CD14-positive monocyte (primary cell): ENCODE results near the gene DOK6. TPM values are rescaled to one million over a fixed set of nuclear protein-coding genes. Genes with fewer than 3 reads are reported as not detected.

Experiments used
- DNase-seq, 3 donors: peaks; one replicate each; pipeline ENCODE4 v3.0.0-alpha.2; 2011 to 2022
- H2AFZ ChIP-seq: 2 replicates; pipeline ENCODE4 v1.6.0; 2012; ENCODE audit warnings: mild to moderate bottlenecking, low read depth, low read length, inconsistent platforms; ENCODE audit not compliant: insufficient read depth, poor library complexity, severe bottlenecking
- H3K27ac ChIP-seq, 2 donors: 1 replicate in 1 of 2; 2 replicates in 1 of 2; pipeline ENCODE4 v1.5.1; 2012 to 2013; ENCODE audit warnings: low read length in 2 of 2, control low read depth in 1 of 2, inconsistent platforms in 1 of 2, low read depth in 1 of 2, mild to moderate bottlenecking in 1 of 2
- H3K27me3 ChIP-seq, 2 donors: one replicate each; pipeline versions ENCODE4 v1.6.0 to v1.6.1; 2011 to 2013; ENCODE audit warnings: low read length in 2 of 2; ENCODE audit not compliant: control insufficient read depth in 2 of 2, insufficient read depth in 2 of 2
- H3K36me3 ChIP-seq, 2 donors: replicated peaks in 1 of 2; 1 replicate in 1 of 2; 2 replicates in 1 of 2; pipeline versions ENCODE4 v1.5.1 to v1.6.1; 2012 to 2013; ENCODE audit warnings: low read length in 2 of 2, control low read depth in 1 of 2, inconsistent platforms in 1 of 2, mild to moderate bottlenecking in 1 of 2; ENCODE audit not compliant: insufficient read depth in 2 of 2, control insufficient read depth in 1 of 2
- H3K4me1 ChIP-seq, 2 donors: 1 replicate in 1 of 2; 2 replicates in 1 of 2; pipeline versions ENCODE4 v1.5.1 to v1.6.1; 2012 to 2013; ENCODE audit warnings: low read length in 2 of 2, control low read depth in 1 of 2, inconsistent platforms in 1 of 2, mild to moderate bottlenecking in 1 of 2, moderate library complexity in 1 of 2; ENCODE audit not compliant: insufficient read depth in 2 of 2, control insufficient read depth in 1 of 2
- H3K4me2 ChIP-seq: replicated peaks from 2 replicates; pipeline ENCODE3; 2012; ENCODE audit warnings: low read length, moderate library complexity, mild to moderate bottlenecking; ENCODE audit not compliant: poor library complexity, severe bottlenecking; ENCODE audit errors: extremely low read depth
- H3K4me3 ChIP-seq, 3 experiments: fragments of 200-600 bp in 1 of 3; sonication (generic) in 1 of 3; replicated peaks in 1 of 3; 1 replicate in 2 of 3; 2 replicates in 1 of 3; pipeline ENCODE4 v1.5.1; 2011 to 2013; ENCODE audit warnings: low read length in 3 of 3, mild to moderate bottlenecking in 3 of 3, control low read depth in 2 of 3, low read depth in 2 of 3, inconsistent platforms in 1 of 3, moderate library complexity in 1 of 3
- H3K79me2 ChIP-seq: 2 replicates; pipeline ENCODE4 v1.6.0; 2012; ENCODE audit warnings: mild to moderate bottlenecking, control low read depth, inconsistent platforms, low read length, moderate library complexity; ENCODE audit not compliant: insufficient read depth
- H3K9ac ChIP-seq: 2 replicates; pipeline ENCODE4 v1.6.0; 2017; ENCODE audit warnings: low read length, mild to moderate bottlenecking; ENCODE audit not compliant: insufficient read depth, poor library complexity, severe bottlenecking
- H3K9me3 ChIP-seq, 2 donors: replicated peaks in 1 of 2; 1 replicate in 1 of 2; 2 replicates in 1 of 2; pipeline versions ENCODE4 v1.5.1 to v1.6.1; 2012 to 2013; ENCODE audit warnings: low read length in 2 of 2, control low read depth in 1 of 2; ENCODE audit not compliant: control insufficient read depth in 1 of 2, insufficient read depth in 1 of 2
- H4K20me1 ChIP-seq: 2 replicates; pipeline ENCODE4 v1.6.0; 2012; ENCODE audit warnings: mild to moderate bottlenecking, low read length, control low read depth, moderate library complexity; ENCODE audit not compliant: insufficient read depth
- H3K27ac Mint-ChIP-seq, 7 donors: one replicate each; pipeline ENCODE4 v1.8.0; 2020; ENCODE audit warnings: mild to moderate bottlenecking in 7 of 7, mixed read lengths in 7 of 7, moderate library complexity in 6 of 7, inconsistent platforms in 2 of 7
- H3K27me3 Mint-ChIP-seq, 3 donors: one replicate each; pipeline ENCODE4 v1.8.0; 2021 to 2022; ENCODE audit warnings: low read depth in 3 of 3, mild to moderate bottlenecking in 3 of 3, mixed read lengths in 3 of 3, moderate library complexity in 3 of 3, inconsistent platforms in 1 of 3
- H3K36me3 Mint-ChIP-seq, 2 donors: one replicate each; pipeline ENCODE4 v1.8.0; 2020; ENCODE audit warnings: mixed read lengths in 2 of 2, inconsistent platforms in 1 of 2, mild to moderate bottlenecking in 1 of 2
- H3K4me1 Mint-ChIP-seq: one replicate; pipeline ENCODE4 v1.8.0; 2020; ENCODE audit warnings: mild to moderate bottlenecking, mixed read lengths
- H3K4me3 Mint-ChIP-seq, 2 donors: one replicate each; pipeline ENCODE4 v1.8.0; 2020; ENCODE audit warnings: mild to moderate bottlenecking in 2 of 2, mixed read lengths in 2 of 2, moderate library complexity in 1 of 2
- H3K9me3 Mint-ChIP-seq, 7 donors: one replicate each; pipeline ENCODE4 v1.8.0; 2020 to 2022; ENCODE audit warnings: mixed read lengths in 7 of 7, mild to moderate bottlenecking in 6 of 7, moderate library complexity in 6 of 7, inconsistent platforms in 2 of 7
- WGBS: methylation state at CpG from one replicate; pipeline ENCODE4 v1.1.5; 2013; ENCODE audit warnings: missing lambda C conversion rate; ENCODE audit not compliant: insufficient coverage; 5-methylcytosine and 5-hydroxymethylcytosine counted together
- intact Hi-C, 2 donors: fragments of 100-400 bp; cut with micrococcal nuclease; formaldehyde crosslinking; loops; one replicate each; pipeline versions ENCODE4 v1.15.0 to v1.15.1; 2023
- polyA plus RNA-seq, 3 donors: library from polyadenylated mRNA; depleted of rRNA in 1 of 3; unstranded in 2 of 3; stranded (reverse) in 1 of 3; fragments of 300-500 nt in 2 of 3; fragments of >200 nt in 1 of 3; fragmentation: Illumina TruSeq in 2 of 3; gene quantifications; 1 replicate in 2 of 3; 2 replicates in 1 of 3; pipeline ENCODE4 v1.2.3, GENCODE V29; 2012 to 2021
- TF ChIP-seq, protein P1 (sequence below): fragments of 200-600 bp; IDR thresholded peaks from one replicate; pipeline ENCODE4 v1.8.0; 2022; ENCODE audit warnings: antibody characterized with exemption, mild to moderate bottlenecking

DOK6 gene
- polyA plus RNA-seq, 3 donors = not detected

DNA sequence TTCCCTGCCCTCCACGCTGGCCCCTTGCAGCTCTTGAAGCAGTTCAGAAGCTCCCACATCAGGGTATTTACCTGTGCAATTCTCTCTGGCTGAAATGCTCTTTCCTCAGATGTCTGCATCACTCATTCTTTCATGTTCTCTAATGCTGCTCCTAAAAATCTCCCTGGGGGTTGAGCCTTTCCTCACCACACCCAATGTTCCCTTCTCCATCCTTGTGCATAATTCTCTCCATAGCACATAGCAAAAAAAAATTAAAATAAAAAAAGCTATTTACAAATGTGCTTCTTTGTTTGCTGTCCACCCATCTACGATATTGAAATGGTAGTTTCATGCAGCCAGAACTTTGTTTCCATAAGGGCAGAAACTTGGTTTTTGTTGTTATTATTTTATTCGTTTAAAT is 155.5 kb downstream of the DOK6 start:
- no peaks in the 10 kb centered on the region for H4K20me1 ChIP-seq
- no peak overlapping the region for H3K4me2 ChIP-seq
- H3K9ac ChIP-seq = no peak overlapping the region
- Mint-ChIP-seq H3K27ac (no peak overlapping the region), H3K4me1 (no peaks in the 10 kb centered on the region), H3K4me3 (no peak overlapping the region), H3K27me3 (no peaks in the 10 kb centered on the region), H3K9me3 (peaks cover 0 to 4% (median 2%) of the 10 kb centered on the region in 7 donors), H3K36me3 (no peaks in the 10 kb centered on the region)
- H3K79me2 ChIP-seq = no peaks in the 10 kb centered on the region
- no peaks in the 10 kb centered on the region for H3K36me3 ChIP-seq
- DNase-seq = no peak
- H2AFZ ChIP-seq = no peak overlapping the region
- H3K27ac ChIP-seq = no peak overlapping the region
- H3K27me3 ChIP-seq = no peaks in the 10 kb centered on the region
- no peaks in the 10 kb centered on the region for H3K9me3 ChIP-seq
- no peak overlapping the region for H3K4me3 ChIP-seq
- intact Hi-C loops = no loop called here
- TF ChIP-seq, protein P1, sequence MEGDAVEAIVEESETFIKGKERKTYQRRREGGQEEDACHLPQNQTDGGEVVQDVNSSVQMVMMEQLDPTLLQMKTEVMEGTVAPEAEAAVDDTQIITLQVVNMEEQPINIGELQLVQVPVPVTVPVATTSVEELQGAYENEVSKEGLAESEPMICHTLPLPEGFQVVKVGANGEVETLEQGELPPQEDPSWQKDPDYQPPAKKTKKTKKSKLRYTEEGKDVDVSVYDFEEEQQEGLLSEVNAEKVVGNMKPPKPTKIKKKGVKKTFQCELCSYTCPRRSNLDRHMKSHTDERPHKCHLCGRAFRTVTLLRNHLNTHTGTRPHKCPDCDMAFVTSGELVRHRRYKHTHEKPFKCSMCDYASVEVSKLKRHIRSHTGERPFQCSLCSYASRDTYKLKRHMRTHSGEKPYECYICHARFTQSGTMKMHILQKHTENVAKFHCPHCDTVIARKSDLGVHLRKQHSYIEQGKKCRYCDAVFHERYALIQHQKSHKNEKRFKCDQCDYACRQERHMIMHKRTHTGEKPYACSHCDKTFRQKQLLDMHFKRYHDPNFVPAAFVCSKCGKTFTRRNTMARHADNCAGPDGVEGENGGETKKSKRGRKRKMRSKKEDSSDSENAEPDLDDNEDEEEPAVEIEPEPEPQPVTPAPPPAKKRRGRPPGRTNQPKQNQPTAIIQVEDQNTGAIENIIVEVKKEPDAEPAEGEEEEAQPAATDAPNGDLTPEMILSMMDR = no peak
- H3K4me1 ChIP-seq = no peaks in the 10 kb centered on the region
- 70% methylated on average over 1 of the region's 3 CpGs for WGBS

DNA sequence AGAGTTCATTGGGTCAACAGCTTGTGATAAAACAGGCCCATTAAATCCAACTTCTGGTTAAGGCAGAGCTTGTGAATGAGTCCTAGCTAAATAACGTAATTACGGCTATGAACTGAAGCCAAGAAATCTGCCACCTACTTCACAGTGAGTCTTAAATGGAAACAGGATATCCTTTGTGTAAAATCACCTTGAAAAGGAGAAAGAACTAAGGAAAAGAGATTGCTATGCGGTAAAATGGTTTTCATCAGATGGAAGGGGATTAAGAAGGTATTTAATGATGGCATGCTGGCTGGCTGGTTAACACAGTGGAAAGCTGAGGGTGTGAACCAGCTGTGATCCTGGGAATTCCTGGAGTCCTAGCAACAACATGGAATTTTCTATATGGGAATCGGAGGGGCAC is 156.6 kb downstream of the DOK6 start:
- H2AFZ ChIP-seq = no peak overlapping the region
- H3K27ac ChIP-seq = no peak overlapping the region
- peaks cover 0 to 8% (median 2%) of the 10 kb centered on the region in 7 donors for H3K9me3 Mint-ChIP-seq
- TF ChIP-seq, protein P1 = no peak
- H3K36me3 ChIP-seq = no peaks in the 10 kb centered on the region
- H3K4me1 ChIP-seq = no peaks in the 10 kb centered on the region
- DNase-seq = no peak
- H3K4me1 Mint-ChIP-seq = no peaks in the 10 kb centered on the region
- no peak overlapping the region for H3K4me3 Mint-ChIP-seq
- H3K27ac Mint-ChIP-seq = no peak overlapping the region
- H3K9ac ChIP-seq = no peak overlapping the region
- H3K9me3 ChIP-seq = no peaks in the 10 kb centered on the region
- H3K27me3 ChIP-seq = no peaks in the 10 kb centered on the region
- H3K36me3 Mint-ChIP-seq = no peaks in the 10 kb centered on the region
- intact Hi-C loops = no loop called here
- H3K27me3 Mint-ChIP-seq = no peaks in the 10 kb centered on the region
- no peak overlapping the region for H3K4me3 ChIP-seq
- 82% methylated on average over 1 of the region's 4 CpGs for WGBS
- H3K4me2 ChIP-seq = no peak overlapping the region
- no peaks in the 10 kb centered on the region for H3K79me2 ChIP-seq
- H4K20me1 ChIP-seq = no peaks in the 10 kb centered on the region
